Smooth muscle cell (in vitro differentiated cells): ENCODE results near the gene ZFYVE28. TPM values are rescaled to one million over a fixed set of nuclear protein-coding genes. Genes with fewer than 3 reads are reported as not detected.

ENCODE experiments used
- DNase-seq: peaks from one replicate; lab custom pipeline; 2025; ENCODE audit not compliant: unreplicated experiment; lab: John Stamatoyannopoulos, UW
- H2AFZ ChIP-seq: fragments of 200-600 bp; sonication (generic); 2 replicates; pipeline ENCODE4 v1.6.0; 2016; ENCODE audit warnings: antibody characterized with exemption, low read depth, mild to moderate bottlenecking
- H3F3A ChIP-seq: fragments of 200-600 bp; sonication (generic); 2 replicates; pipeline ENCODE4 v1.6.0; 2017; ENCODE audit warnings: antibody characterized with exemption, low read depth
- H3K27ac ChIP-seq: fragments of 200-600 bp; sonication (generic); 2 replicates; pipeline ENCODE4 v1.5.1; 2016; ENCODE audit warnings: low read depth, mild to moderate bottlenecking
- H3K27me3 ChIP-seq: fragments of 200-600 bp; sonication (generic); 2 replicates; pipeline ENCODE4 v1.6.1; 2016; ENCODE audit warnings: low read depth, mild to moderate bottlenecking
- H3K36me3 ChIP-seq: fragments of 200-600 bp; sonication (generic); 2 replicates; pipeline ENCODE4 v1.5.1; 2016; ENCODE audit warnings: low read depth
- H3K4me1 ChIP-seq: fragments of 200-600 bp; sonication (generic); 2 replicates; pipeline ENCODE4 v1.5.1; 2016; ENCODE audit warnings: low read depth
- H3K4me2 ChIP-seq: fragments of 200-600 bp; sonication (generic); 2 replicates; pipeline ENCODE4 v1.6.0; 2016; ENCODE audit warnings: mild to moderate bottlenecking
- H3K4me3 ChIP-seq: fragments of 200-600 bp; sonication (generic); 2 replicates; pipeline ENCODE4 v1.5.1; 2016; ENCODE audit warnings: mild to moderate bottlenecking
- H3K79me2 ChIP-seq: fragments of 200-600 bp; sonication (generic); 2 replicates; pipeline ENCODE4 v1.6.0; 2016; ENCODE audit warnings: low read depth, mild to moderate bottlenecking
- H3K9ac ChIP-seq: fragments of 200-600 bp; sonication (generic); 2 replicates; pipeline ENCODE4 v1.6.0; 2016; ENCODE audit warnings: low read depth
- H3K9me3 ChIP-seq: fragments of 200-600 bp; sonication (generic); replicated peaks from 2 replicates; pipeline ENCODE4 v1.5.1; 2016; ENCODE audit warnings: low read depth
- H4K20me1 ChIP-seq: fragments of 200-600 bp; sonication (generic); 2 replicates; pipeline ENCODE4 v1.6.0; 2016; ENCODE audit warnings: low read depth
- CTCF ChIP-seq: fragments of 200-600 bp; sonication (generic); IDR thresholded peaks from 2 replicates; pipeline ENCODE4 v1.5.1; 2017; ENCODE audit warnings: borderline replicate concordance, mild to moderate bottlenecking, antibody characterized with exemption; ENCODE audit not compliant: insufficient read depth, poor library complexity, severe bottlenecking
- WGBS: methylation state at CpG from one replicate; pipeline ENCODE4 v1.1.7; 2016; ENCODE audit warnings: low lambda C conversion rate; 5-methylcytosine and 5-hydroxymethylcytosine counted together
- polyA plus RNA-seq: library from polyadenylated mRNA; unstranded; fragments of >200 nt; fragmentation: Nextera tagmentation; extraction: Ambion mirVana; gene quantifications from 2 replicates; pipeline ENCODE4 v1.2.1, GENCODE V29; 2016
- total RNA-seq: library from RNA; depleted of rRNA; stranded (reverse); fragments of >200 nt; gene quantifications from 2 replicates; pipeline ENCODE4 v1.2.3, GENCODE V29; 2014

Gene ZFYVE28
- total and polyA plus RNA-seq, 2 experiments from 2014 or later, result 0.22 TPM; not detected in 1

GRCh38 chr4:2335729-2336101 is 82.7 kb downstream of the ZFYVE28 start:
- Histone ChIP-seq H3K4me3 (no peak overlapping the region), H3K4me1 (no peaks in the 10 kb centered on the region), H3K27ac (no peak overlapping the region), H3K9ac (no peak overlapping the region), H3K79me2 (no peaks in the 10 kb centered on the region), H4K20me1 (no peaks in the 10 kb centered on the region), H3F3A (no peaks in the 10 kb centered on the region), H3K4me2 (no peak overlapping the region), H3K36me3 (no peaks in the 10 kb centered on the region), H3K9me3 (no peaks in the 10 kb centered on the region), H2AFZ (no peak overlapping the region), H3K27me3 (peaks cover 7% of the 10 kb centered on the region)
- DNase-seq, result no peak
- 98% methylated on average over 9 of the region's 9 CpGs for WGBS
- no peak for TF ChIP-seq CTCF

GRCh38 chr4:2334826-2335728 is 83.4 kb downstream of the ZFYVE28 start:
- Histone ChIP-seq H2AFZ (no peak overlapping the region), H4K20me1 (no peaks in the 10 kb centered on the region), H3K9ac (no peak overlapping the region), H3K27me3 (peaks cover 7% of the 10 kb centered on the region), H3F3A (no peaks in the 10 kb centered on the region), H3K27ac (no peak overlapping the region), H3K36me3 (no peaks in the 10 kb centered on the region), H3K4me3 (no peak overlapping the region), H3K4me1 (no peaks in the 10 kb centered on the region), H3K9me3 (no peaks in the 10 kb centered on the region), H3K79me2 (no peaks in the 10 kb centered on the region), H3K4me2 (no peak overlapping the region)
- 83% methylated on average over 25 of the region's 27 CpGs for WGBS
- no peak for TF ChIP-seq CTCF
- no peak for DNase-seq

GRCh38 chr4:2333916-2334644 is 84.4 kb downstream of the ZFYVE28 start:
- Histone ChIP-seq H3K27ac (no peak overlapping the region), H3K9me3 (no peaks in the 10 kb centered on the region), H3K27me3 (peaks cover 7% of the 10 kb centered on the region), H3K9ac (no peak overlapping the region), H3K36me3 (no peaks in the 10 kb centered on the region), H3K4me1 (no peaks in the 10 kb centered on the region), H3K4me2 (no peak overlapping the region), H3F3A (no peaks in the 10 kb centered on the region), H3K79me2 (no peaks in the 10 kb centered on the region), H2AFZ (no peak overlapping the region), H4K20me1 (no peaks in the 10 kb centered on the region), H3K4me3 (no peak overlapping the region)
- DNase-seq, result no peak
- TF ChIP-seq CTCF, result no peak
- 84% methylated on average over 24 of the region's 28 CpGs for WGBS
